HCEC 1CT (cell line): ENCODE results near the gene VCPKMT.

ENCODE experiments used
- DNase-seq: peaks from one replicate; pipeline ENCODE4 v3.0.0-alpha.2; 2017

The VCPKMT gene

DNA sequence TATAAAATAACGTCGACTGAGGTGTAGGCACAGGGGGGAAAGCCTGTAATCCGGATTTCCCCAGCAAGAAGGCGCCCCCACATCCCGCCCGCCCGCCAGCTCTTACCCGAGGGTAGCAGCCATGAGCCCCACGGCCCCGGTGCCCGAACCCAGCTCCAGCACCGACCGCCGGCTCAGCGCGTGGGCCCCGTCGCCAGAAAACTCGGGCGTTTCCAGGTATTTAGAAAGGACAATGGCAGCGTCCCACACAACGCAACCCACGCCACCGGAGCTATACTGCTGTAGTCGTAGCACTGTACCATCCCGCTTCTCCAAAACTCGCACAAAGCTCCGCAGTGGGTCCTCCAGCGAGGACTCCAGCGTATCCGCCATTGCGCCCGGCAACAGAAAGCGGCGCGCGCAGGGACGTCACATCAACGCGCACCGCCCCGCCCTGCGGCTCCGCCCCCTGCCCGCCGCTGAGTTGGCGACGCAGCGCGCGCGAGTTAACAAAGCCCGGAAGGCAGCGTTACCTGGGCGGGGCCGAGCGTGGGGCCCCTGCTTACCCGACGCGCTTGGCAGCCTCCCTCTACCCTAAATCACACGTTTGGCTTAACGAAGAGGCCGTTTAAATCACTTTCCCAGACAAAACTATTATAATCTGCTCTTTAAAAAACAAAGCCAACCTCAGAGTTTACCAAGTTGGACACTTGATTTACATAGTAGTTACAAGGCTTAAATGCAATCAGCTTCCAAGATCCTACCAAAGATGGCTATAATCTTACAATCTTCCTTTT is at the start of gene VCPKMT:
TSS of gene VCPKMT (minus strand) at position 392 of the 776 bp plus-strand sequence. CDS start at position 372, 20 bp downstream.
- DNase-seq, result peak; percentile 92

DNA sequence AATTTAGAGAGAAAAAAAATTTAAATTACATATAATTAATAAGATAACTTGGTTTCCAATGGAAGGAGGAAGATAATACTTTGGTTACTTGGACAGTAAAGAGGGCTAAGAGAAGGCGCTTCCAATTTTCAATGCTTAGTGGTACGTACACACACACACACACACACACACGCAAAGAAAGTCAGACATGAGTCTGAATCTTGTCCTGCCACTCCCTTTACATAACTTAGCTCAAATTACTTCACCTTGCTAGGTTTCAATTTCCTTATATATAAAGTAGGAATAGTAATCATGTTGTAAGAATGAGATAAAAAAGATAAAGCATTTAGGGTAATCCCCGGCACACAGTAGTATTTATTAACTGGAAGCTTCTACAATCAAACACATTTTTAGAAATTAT is 39.7 kb upstream of the VCPKMT start:
- DNase-seq, result no peak

GRCh38 chr14:50148799-50149198 is 32.4 kb upstream of the VCPKMT start:
- no peak for DNase-seq

DNA sequence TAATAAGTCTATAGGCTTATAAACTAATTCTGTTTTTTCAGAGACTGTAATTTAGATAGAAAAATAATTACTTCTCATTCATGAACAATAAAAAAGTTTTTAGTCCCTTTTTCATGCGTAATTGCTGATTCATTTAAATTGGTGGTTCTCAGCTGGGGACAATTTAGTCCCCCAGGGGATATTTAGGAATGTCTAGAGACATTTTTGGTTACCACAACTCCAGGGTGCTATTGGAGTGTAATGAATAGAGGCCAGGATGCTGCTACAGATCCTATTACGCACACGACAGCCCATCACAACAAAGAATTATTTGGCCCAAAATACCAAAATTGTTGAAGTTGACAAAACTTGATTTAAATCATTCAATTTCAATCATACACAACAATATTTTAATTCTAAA is 22.8 kb upstream of the VCPKMT start:
- DNase-seq, result no peak

DNA sequence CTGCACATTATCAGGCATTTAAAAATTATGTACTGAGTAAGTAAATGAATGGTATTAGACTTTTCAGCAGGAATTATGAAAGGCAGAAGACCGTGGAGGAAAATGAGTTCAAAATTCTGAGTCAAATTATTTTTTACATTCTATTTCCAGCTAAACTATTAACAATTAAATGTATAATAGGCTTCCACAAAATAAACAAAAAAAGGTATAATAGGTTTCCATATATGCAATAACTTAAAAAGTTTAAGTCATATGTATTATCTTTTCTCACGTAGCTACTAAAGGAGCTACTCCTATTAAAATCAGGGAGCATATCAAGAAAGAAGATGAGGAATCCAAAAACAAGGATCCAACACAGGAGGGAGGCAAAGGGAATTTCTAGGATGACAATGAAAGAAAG is 11.4 kb upstream of the VCPKMT start:
- DNase-seq, result no peak

DNA sequence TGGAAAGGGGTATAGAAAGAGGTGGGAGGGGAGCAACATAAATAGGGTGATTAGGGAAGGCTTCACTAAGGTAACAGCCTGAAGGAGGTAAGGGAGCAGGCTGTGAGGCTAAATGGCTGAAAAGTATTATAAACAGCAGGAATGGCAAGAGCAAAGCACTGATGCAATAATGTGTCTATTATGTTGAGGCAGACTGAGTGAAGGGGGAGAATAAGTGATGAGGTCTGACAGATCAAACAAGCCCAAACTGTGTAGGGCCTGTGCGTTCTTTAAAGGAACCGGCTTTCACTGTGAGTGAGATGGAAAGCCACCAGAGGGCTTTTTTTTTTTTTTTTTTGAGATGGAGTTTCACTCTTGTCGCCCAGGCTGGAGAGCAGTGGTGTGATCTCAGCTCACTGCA is 6.7 kb upstream of the VCPKMT start:
- no peak for DNase-seq

GRCh38 chr14:50122291-50122690 is 5.9 kb upstream of the VCPKMT start:
- no peak for DNase-seq

DNA sequence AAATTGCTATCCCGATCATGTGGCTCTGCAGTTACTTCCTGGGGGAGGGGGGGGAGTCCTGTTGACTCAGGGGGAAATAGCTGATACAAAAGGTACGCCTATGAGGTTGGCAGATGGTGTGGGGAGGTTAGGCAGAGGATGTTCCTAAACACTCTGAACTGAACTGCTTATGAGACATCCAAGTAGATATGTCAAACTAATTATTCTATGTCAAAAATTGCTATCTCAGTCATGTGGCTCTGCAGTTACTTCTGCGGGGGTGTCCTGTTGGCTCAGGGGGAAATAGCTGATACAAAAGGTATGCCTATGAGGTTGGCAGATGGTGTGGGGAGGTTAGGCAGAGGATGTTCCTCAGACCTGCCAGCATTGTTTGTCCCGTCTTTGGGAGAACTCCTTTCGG is 5.1 kb upstream of the VCPKMT start:
- DNase-seq, result no peak

DNA sequence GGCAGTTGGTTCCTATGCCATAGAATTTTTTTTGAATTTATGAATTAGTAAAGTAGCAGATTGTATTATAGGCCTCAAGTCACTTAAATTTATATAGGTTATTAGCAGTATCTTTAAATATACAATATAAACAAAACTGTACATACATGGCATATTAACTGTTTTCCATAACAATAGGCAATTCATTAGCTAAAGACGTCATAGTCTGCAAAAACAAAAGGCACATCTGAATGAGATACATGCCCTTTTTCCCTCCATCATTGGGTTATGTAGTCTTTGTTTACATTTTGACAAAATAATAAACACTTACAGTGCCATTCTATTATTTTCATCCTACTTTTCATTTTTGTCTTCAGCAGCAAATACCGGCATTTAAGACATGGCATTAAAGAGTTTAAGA is 1.1 kb upstream of the VCPKMT start:
- no peak for DNase-seq

DNA sequence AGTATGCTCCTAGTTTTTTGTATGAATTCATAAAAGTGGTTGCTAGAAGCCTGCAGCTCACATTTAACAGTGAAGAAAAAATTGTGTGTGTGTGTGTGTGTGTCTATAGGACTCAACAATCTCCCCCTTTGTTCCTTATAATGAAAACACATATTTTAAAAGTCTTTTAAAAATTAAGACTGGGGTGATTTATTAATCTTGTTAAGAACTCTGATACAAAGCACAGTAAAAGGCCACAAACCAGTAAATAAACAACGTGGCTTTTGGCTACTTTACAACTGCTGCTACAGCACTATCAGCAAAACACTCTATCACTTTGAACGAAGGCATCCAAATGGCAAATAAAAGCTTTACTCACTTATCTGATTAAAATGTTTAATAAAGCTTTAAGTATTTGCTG is 594 bp upstream of the VCPKMT start:
- DNase-seq, result peak; percentile 1

- DNase-seq, result no peak
Measured at GRCh38 chr14:50113381-50114035, 2.9 kb downstream of the VCPKMT start.

GRCh38 chr14:50110323-50111037 is 5.9 kb downstream of the VCPKMT start:
- no peak for DNase-seq

DNA sequence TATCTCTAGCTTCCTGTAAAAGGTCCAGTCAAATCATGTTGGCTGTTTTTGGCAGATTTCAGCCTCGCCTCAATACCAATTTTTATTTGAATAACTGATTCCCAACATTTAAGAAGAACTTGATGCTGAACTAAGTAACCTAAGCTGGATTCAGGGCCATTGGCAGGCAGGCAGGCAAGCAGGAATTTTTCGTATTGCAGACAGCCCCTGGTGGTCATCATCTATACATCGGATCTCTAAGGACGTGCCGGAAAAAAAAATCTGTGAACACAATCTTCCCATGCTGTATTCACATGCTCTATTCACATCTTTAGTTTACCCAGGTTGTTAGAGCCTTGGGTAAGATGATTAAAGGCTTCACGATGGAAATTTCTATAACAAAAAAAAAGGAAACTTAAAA is 7.0 kb downstream of the VCPKMT start:
- DNase-seq, result no peak

- DNase-seq, result no peak
Measured at GRCh38 chr14:50107850-50108249, 8.5 kb downstream of the VCPKMT start.

DNA sequence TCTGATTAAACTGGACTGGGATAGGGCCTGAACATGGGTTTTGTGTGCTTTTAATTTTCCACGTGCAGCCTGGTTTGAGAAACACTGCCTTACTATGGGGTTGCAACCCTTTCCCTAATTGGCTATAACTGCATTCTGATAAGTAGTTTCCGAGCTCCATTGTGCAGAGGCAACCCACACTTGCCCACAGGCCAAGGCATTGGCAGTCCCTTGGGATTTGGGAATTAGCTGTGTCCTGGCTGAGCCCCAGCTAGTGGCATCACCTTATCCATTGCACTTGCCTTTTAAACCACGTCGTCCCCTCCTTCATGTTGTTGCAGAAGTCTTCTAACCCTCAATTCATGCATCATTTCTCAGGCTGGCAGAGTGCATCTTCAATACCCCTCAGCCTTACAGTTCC is 10.2 kb downstream of the VCPKMT start:
- DNase-seq, result no peak

DNA sequence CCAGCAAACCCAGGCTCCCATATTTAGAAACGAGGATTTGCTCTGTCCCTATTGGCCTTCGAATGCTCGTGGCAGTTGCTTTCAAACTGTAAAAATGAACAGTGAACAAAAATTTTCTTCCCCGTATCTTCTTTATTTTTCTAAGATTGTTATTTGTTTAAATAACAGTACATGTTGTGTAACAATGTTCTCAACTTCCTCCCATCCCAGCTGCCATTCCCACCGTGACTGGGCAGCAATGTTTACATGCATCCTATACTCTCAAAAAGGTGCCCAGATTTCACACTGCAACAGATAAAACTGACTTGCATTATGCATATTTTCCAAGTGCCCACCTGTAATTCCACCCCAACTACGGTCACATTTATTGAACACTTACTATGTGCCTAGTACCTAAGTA is 12.8 kb downstream of the VCPKMT start:
- DNase-seq, result no peak

GRCh38 chr14:50101417-50101816 is 15.0 kb downstream of the VCPKMT start:
- no peak for DNase-seq

- DNase-seq, result no peak
Measured at GRCh38 chr14:50100805-50101204, 15.6 kb downstream of the VCPKMT start.

DNA sequence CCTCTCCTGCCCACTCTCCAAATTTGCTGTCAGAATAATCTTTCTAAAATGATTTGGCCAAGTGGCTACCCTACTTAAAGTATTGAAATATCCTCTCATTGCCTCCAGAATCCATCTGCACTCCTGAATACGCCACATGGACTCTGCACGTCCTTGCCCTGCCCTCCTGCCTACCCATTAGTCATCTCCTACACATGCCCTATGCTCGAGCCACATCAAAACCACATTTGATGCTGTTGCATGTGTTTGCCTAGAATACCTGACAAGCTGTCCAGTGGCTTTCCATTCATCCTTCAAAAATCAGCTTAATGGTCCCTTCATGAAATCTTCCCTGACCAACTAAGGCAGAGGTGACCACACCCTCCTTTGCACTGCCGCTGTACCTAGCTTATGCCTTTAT is 17.0 kb downstream of the VCPKMT start:
- peak; percentile 29 for DNase-seq

DNA sequence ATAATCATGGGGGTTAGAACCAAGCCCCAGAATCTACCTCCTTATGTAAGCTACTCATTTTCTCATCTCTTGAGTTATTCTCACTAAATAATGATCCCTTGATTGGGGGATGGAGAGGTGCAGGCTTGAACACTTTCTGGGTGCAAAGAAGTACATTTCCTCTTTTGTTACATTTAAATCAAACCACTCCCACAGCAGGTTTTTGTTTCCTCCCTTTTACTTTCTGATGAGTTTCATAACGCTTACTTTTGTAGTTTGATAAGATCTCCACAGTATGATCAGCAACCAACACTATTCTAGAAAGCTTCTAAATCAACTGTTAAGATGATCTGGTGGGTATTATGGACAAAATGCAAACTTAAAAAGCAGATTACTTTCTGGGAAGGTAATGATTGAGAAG is 20.5 kb downstream of the VCPKMT start:
- no peak for DNase-seq

- no peak for DNase-seq
Measured at GRCh38 chr14:50094056-50094755, 22.2 kb downstream of the VCPKMT start.

GRCh38 chr14:50093496-50093895 is 22.9 kb downstream of the VCPKMT start:
- no peak for DNase-seq

- no peak for DNase-seq
Measured at GRCh38 chr14:50092006-50092555, 24.3 kb downstream of the VCPKMT start.
